NCI-H146 (cell line): ENCODE measurements around the gene NCKAP5.

Experiments
- DNase-seq: peaks from one replicate; lab custom pipeline; 2025; lab: John Stamatoyannopoulos, UW

NCKAP5 gene

DNA sequence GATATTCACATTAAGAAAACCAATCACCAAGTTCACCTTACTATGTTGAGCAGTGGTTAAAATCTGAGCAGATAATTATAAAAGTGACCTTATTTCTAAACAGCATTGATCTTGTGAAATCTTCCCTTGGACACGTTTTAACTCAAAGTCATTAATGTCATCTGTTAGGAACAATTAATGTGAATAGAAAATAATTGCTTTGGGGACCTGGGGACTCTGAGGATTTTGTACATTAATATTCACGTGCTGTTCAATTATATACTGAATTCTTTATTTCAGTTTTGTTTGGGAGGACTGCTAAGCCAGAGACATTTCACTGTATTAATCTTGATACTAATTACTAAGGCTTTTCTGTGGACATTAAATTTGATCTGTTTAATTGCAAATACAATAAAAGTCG lies 771.2 kb downstream of the NCKAP5 start:
- no peak for DNase-seq

- no peak for DNase-seq
These were observed 773.0 kb downstream of the NCKAP5 start for GRCh38 chr2:132795220-132795619.

DNA sequence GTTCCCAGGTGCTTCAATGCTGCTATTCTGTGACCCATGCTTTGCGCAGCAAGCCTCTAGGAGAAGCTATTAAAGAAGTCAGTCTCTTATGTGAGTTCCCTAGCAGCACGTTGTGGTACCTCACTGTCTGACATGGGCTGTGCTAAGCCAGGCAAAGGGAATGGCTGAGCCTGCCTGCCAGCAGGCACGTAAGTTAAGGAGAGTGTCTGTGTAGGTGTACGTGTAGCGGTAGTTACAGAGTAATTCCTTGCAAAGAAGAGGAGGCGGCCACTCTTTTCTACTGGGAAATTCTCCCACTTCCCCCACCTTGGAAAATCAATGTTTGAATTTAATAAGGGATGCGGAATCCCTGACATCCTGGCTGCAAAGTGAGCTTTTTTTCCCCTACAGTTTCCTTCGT lies 774.7 kb downstream of the NCKAP5 start:
- DNase-seq = no peak

DNA sequence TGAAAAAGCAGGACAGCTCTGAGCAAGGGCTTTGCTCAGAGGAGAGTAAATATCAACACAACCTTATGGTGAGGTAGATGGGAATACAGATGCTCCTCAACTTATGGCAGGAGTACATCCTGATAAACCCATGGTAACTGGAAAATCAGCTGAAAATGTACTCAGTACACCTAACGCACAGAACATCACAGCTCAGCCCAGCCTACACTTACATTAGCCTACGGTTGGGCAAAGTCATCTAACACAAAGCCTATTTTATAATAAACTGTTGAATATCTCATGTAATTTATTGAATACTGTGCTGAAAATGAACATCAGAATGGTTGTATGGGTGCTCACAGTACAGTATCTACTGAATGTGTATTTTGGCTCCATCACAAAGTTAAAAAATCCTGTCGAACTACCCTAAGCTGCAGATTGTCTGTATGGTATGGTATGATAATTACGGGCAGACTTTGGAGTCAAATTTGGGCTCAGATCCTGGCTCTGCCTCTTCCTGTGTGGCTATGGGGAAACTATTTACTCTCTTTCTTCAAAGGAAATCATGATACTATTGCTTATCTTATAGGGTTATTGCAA lies 778.0 kb downstream of the NCKAP5 start:
- no peak for DNase-seq

DNA sequence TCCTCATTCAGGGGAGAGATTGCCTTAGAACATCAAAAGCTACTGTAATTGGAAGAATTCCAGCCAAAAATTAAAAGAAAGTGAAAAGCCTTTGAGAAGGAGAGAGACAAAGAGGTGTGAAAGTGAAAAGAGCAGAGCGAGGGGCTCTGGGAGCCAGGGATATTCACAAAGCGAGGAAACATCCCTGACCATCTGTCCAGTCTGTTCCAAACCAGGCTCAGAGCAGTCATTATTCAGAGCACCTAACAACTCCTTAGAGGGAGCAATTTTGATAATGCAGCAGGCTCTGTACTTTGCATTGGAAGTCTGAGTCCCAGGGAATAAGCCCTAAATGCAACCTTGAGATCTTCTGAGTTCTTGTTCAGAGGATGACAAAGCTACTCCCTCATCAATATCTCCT lies 779.2 kb downstream of the NCKAP5 start:
- no peak for DNase-seq

DNA sequence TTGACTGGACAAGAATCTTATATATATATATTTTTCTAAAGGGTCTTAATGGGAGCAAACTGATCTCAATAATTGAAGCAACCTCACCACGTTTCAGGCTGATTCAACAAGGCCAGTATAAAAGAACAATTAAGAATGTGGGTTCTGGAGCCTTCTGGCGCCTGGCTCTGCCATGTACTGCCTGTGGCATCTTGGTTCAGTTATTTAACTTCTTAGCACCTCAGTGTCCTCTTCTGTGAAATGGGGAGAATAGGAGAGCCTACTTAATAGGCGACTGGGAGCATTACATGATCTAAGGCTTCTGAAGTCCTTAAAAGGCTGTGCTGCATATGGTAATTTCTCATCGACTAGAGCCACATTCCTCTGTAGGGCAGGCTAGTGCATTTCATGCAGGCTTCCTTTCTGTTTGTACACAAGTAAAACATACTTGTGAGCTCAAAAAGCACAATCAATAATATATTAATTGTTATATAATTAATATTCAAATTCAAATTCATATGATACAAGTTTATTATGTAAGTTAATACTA lies 779.9 kb downstream of the NCKAP5 start:
- DNase-seq = no peak

DNA sequence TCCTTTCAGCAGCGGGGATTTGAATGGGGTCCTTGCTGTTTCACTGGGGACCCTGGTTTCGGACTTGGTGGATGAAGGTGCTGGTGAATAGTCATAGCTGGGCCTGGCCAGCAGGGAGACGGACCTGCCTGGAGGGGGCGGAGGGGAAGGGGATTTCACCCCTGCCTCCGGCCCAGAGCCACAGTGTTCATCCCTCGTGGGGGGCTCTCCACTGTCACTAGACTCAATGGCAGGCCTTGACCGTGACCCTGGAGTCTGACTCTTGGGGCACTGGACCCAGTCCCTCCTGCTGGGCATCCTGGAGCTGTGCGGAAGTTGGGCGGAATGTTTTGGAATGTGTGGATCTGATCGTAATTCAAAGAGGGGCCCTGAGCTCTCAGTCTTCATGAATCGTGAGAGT lies 784.4 kb downstream of the NCKAP5 start:
- DNase-seq = no peak

- no peak for DNase-seq
These were observed 786.0 kb downstream of the NCKAP5 start for GRCh38 chr2:132782176-132782783.

- DNase-seq = no peak
These were observed 787.6 kb downstream of the NCKAP5 start for GRCh38 chr2:132780651-132781050.

GRCh38 chr2:132779206-132779721 lies 789.0 kb downstream of the NCKAP5 start:
- no peak for DNase-seq

DNA sequence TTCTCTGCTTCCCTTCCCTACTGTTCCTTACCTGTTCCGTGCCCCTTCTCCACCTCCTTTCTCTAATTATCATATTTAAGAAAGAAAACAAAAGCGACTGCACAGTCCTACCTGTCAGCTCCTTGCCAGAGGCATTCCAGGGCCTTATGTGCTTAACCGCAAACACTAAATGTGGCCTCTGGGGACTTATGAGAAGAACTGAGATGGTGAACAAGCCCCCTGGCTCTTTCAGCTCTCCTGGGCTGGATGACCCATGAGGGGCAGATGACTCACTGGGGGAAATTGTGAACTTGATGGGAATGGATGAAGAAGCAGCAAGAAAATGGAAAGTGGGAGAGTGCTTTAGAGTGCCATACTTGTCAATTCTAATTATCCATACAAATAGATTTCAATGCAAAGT lies 792.0 kb downstream of the NCKAP5 start:
- no peak for DNase-seq

GRCh38 chr2:132774189-132774588 lies 794.1 kb downstream of the NCKAP5 start:
- DNase-seq = no peak

GRCh38 chr2:132773331-132773730 lies 794.9 kb downstream of the NCKAP5 start:
- no peak for DNase-seq

- no peak for DNase-seq
These were observed 795.9 kb downstream of the NCKAP5 start for GRCh38 chr2:132772340-132772739.

DNA sequence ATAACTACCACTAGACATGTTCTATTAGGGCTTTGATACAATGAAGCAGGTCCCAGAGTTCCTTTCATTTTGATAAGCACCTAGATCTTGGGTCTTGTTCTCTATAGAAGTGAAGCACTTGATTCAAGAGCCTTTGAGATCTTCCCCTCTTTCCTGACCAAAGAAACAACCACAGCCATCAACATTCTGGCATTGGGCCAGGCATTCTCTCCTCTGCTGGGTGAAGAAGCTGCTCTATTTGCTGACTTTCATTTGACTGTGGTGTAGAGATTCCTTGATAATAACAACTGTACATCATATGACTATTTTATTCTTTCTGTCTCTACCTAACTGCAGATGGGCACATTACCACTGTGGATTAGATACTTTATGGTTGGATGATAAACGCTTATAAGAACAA lies 801.7 kb downstream of the NCKAP5 start:
- no peak for DNase-seq

GRCh38 chr2:132761437-132761836 lies 806.8 kb downstream of the NCKAP5 start:
- no peak for DNase-seq

DNA sequence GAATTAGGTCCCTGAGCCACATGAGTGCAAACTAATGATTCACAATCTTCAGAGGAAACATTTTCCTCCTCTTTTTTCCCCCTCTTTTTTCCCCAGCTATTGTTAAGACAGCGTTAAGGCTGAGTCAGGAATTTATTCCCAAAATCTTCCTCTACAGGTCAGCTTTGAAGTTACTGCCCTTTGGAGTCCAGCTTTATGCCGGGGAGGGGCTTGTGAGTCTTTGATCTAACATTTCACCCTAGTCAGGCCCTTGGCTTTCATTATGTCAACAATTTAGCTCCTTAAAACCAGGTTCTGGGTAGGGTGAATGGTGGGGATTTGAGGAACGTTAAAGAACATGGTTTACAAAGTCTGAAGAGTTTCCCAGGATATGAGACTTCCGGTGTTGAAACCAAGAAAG lies 807.3 kb downstream of the NCKAP5 start:
- no peak for DNase-seq

DNA sequence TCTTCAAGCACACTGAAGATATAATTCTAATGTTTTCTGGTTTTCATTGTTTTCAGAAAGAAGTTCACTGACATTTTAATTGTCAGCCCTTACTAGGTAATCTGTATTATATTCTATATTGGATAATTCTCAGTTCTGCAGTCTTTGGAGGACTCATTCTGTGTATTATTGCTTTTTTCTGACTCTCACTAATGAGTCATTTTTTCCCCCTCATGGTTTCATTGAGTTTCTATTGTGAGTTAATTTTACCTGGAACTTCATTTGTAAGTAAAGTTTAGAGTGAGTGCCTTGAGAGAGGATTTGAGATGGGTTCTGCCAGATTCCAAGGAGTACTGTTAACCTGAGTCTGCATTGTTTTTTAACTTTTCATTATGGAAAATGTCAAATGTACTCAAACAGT lies 807.9 kb downstream of the NCKAP5 start:
- no peak for DNase-seq

- no peak for DNase-seq
These were observed 809.3 kb downstream of the NCKAP5 start for GRCh38 chr2:132758995-132759394.

DNA sequence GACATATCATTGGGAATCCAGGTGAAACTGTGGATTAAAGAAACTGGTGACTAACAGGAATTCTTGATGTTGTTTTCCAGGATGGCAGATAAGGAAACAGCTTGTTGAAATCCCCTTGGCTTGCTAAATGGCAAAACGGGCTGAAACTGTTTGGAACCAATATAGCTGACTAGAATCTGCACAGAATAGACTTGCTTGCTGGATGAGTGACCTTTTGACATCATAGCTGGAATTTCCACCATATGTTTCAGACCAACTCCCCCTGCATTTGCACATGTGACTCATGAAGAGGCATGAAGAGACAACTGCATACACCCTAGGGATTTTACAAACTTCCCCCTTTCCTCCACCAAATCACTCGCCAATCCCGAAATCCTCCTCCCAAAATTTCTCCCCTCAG lies 810.6 kb downstream of the NCKAP5 start:
- DNase-seq = no peak

- no peak for DNase-seq
These were observed 811.2 kb downstream of the NCKAP5 start for GRCh38 chr2:132757002-132757589.

- no peak for DNase-seq
These were observed 813.3 kb downstream of the NCKAP5 start for GRCh38 chr2:132754867-132755472.

- no peak for DNase-seq
These were observed 813.9 kb downstream of the NCKAP5 start for GRCh38 chr2:132754392-132754791.
